ENCODE results near the gene C19orf12.
A peak's percentile ranks its signal among the peaks of the same experiment; 100 is the strongest.
"Not testable (repeated sequence)": the region's sequence is repeated elsewhere in the genome, so short reads cannot be mapped to it uniquely, and the experiment has no call there.

C19orf12 gene

DNA sequence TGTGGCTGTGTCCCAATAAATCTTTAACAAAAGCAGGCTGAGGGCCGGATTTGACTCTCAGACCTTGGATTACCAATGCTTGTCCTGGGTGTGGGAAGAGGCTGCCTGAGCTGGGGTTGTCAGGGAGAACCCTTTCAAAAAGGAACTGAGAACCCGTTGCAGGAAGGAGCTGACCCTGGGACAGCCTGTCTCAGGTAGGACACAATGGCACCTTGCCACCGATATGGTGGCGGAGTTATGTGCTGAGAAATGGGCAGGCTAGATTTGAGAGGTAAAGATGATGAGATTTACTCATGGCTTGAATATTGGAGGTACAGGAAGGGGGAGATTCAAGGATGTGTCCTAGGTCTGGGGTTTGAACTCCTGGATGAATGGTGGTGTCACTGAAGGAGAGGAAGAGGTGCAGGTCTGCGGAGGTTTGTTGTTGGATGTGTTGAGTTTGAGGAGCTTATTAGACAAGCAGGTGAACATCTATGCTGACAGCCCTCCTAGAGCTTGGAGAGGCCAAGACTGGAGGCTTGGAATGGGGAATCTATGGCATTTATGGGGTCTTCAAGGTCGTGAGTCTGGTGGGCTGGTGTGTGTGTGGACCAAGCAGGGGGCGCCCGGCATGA, 42.6 kb downstream of the C19orf12 start:
- no peak overlapping the region for H3K4me3 Mint-ChIP-seq
- H3K4me1 Mint-ChIP-seq (ENCODE audit: low read depth) = peaks cover 18% of the 10 kb centered on the region
- no peaks in the 10 kb centered on the region for H3K27me3 Mint-ChIP-seq
- no peaks in the 10 kb centered on the region for H3K36me3 Mint-ChIP-seq (ENCODE audit: low read depth)
- intact Hi-C loops (cut with micrococcal nuclease) = no loop called here
- H3K9me3 Mint-ChIP-seq = no peaks in the 10 kb centered on the region
- H3K27ac Mint-ChIP-seq = no peak overlapping the region

DNA sequence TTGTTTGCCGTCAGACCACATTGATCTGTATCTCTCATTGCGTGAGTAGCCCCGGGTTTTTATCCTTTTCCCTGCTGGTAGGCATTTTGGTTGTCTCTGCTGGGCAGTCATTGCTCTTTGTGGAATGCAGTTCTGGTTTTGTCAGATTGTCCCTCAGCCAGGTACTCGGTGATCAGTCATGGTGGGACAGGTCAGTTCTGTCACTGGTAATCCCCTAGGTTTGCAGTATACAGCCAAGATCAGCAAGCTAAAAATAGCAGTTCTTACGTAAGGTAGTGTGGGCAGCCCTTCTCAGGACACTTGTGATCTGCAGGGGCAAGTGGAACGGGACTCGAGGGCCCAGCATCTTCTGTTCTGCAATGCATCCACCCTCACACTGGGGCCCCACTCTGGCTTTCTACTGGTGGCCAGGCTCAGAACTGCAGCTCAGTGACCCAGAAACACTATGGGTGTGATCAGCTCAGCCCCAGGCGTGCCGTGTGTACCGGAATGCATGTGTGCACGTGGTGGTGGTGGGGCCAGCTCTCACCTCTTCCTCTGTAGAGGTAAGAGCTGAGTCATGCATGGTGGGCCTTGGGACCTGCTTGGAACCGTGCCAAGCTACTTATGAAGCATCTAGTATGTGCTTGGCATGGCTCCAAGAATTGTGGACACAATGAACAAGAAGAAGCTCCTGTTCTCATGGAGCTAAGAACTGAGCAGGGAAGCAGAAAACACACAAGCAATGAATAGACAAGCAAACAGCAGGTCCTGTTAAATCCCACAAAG, 43.5 kb downstream of the C19orf12 start:
- peaks cover 26% of the 10 kb centered on the region for H3K4me1 Mint-ChIP-seq (ENCODE audit: low read depth)
- no peaks in the 10 kb centered on the region for H3K36me3 Mint-ChIP-seq (ENCODE audit: low read depth)
- peaks cover 7% of the 10 kb centered on the region for H3K27me3 Mint-ChIP-seq
- intact Hi-C loops (cut with micrococcal nuclease) = no loop called here
- H3K27ac Mint-ChIP-seq = no peak overlapping the region
- no peaks in the 10 kb centered on the region for H3K9me3 Mint-ChIP-seq
- no peak overlapping the region for H3K4me3 Mint-ChIP-seq

DNA sequence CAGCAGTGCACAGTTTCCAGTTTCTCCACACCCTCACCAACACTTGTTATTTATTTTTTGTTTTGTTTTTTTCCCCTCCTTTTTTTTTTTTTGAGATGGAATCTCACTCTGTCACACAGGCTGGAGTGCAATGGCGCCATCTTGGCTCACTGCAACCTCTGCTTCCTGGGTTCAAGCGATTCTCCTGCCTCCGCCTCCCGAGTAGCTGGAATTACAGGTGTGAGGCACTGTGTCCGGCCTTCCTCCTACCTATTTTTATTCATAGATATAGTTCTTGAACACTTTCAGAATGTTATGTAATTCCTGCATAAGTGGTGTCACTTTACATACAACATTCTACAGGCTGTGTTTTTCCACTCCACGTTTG, 44.1 kb downstream of the C19orf12 start:
- Mint-ChIP-seq H3K27me3 (peaks cover 12% of the 10 kb centered on the region), H3K4me1 (ENCODE audit: low read depth) (peaks cover 27% of the 10 kb centered on the region)
- H3K4me3 Mint-ChIP-seq; H3K9me3 Mint-ChIP-seq; H3K36me3 Mint-ChIP-seq (ENCODE audit: low read depth); H3K27ac Mint-ChIP-seq; intact Hi-C loops (cut with micrococcal nuclease): not testable (repeated sequence)

DNA sequence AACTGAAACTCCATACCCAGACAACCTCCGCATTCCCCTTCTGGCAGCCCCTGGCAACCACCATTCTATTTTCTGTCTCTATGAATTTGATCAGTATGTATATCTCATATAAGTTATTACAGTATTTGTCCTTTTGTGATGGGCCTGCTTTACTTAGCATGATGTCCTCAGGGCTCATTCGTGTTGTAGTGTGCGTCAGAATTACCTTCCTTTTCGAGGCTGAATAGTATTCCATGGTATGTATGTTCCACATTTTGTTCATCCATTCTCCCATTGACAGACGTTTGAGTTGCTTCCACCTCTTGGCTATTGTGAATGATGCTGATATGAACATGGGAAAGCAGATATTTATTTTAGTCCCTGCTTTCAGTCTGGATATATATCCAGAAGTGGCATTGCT, 44.8 kb downstream of the C19orf12 start:
- peaks cover 31% of the 10 kb centered on the region for H3K4me1 Mint-ChIP-seq (ENCODE audit: low read depth)
- peaks cover 18% of the 10 kb centered on the region for H3K27me3 Mint-ChIP-seq
- H3K27ac Mint-ChIP-seq = no peak overlapping the region
- H3K9me3 Mint-ChIP-seq = no peaks in the 10 kb centered on the region
- intact Hi-C loops (cut with micrococcal nuclease) = no loop called here
- H3K36me3 Mint-ChIP-seq (ENCODE audit: low read depth) = no peaks in the 10 kb centered on the region
- H3K4me3 Mint-ChIP-seq = no peak overlapping the region

DNA sequence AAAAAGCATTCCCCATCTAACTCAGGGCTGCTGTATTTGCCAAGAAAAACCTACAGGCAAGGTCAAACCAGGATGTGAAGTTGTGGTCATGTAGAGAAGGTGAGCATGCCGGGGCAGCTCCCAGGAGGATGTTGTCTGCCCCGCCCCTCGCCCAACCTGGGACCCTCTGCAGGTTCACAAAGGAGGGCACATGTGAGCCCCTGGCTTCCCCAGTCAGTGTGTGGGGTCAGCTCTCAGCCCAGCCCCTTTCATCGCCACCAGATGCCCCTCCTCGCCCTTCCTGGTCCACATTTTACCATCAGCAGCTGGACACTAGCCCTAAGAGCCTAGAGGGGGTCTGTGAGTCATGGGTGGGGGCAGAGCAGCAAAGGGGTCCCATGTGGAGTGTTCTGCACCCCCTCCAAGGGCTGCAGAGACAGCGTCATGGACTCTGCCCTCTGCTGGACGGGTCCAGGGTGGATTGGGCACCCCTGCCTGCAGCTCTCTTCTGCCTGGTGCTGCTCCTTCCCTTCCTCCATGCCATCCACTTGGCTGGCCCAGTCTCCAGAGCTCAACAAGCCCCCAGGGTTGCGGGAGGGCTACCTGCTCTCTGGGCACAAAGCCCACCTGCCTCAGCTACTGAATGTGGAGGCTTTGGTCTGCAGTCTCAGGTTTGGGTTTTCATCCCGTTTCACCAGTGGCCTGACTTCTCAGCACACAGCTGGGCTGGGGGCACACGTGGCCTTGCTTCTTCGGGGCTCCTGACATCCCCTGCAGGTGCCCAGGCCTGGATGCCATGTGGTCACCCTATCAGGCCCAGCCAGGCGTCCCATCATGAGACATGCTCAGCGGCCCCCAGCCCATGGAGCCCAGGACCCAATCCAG, 46.1 kb downstream of the C19orf12 start:
- Mint-ChIP-seq H3K4me1 (ENCODE audit: low read depth) (peaks cover 31% of the 10 kb centered on the region), H3K9me3 (no peaks in the 10 kb centered on the region), H3K27ac (no peak overlapping the region), H3K36me3 (ENCODE audit: low read depth) (no peaks in the 10 kb centered on the region), H3K4me3 (no peak overlapping the region), H3K27me3 (peaks cover 26% of the 10 kb centered on the region)
- intact Hi-C loops (cut with micrococcal nuclease) = no loop called here

DNA sequence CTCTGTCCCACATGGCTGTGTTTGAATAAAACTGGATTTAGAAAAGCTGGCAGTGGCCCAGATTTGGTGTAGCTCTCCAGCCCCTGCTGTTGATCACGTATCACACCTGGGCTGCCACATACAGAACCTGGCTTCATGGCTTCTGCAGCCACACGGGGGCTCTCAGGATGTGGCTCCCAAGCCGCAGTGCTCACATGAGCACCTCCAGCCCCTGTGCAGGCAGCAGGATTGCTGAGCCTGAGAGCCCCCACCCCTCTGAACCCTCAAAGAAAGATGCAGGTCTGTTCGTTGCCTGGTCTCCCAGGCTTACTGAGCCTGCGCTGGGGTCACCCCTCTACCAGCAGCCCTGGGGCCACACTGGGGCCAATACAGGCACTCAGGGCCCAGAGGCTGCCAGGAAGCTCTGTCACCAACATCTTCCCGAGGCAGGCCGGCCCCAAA, 47.1 kb downstream of the C19orf12 start:
- Mint-ChIP-seq H3K9me3 (no peaks in the 10 kb centered on the region), H3K4me1 (ENCODE audit: low read depth) (peaks cover 28% of the 10 kb centered on the region), H3K27ac (no peak overlapping the region), H3K4me3 (no peak overlapping the region), H3K27me3 (peaks cover 29% of the 10 kb centered on the region), H3K36me3 (ENCODE audit: low read depth) (no peaks in the 10 kb centered on the region)
- intact Hi-C loops (cut with micrococcal nuclease) = no loop called here

DNA sequence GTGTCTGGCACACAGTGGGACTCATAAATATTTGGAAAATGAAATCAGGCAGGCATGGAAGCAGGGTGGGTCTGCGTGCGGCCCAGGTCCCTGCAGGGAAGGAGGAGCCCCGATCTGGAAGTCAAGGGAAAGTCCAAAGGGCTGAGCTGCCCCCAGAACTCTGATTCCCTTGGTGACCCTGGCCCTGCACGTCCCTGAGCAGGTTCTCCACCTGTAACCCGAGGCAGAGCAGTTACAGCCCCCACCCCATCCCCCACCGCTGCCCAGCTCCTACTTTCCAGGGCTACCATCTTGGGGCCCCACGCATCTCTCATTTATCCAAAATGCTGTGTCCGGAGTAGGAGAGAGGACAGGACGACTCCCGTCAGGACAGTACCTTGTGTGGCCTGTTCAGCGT, 47.7 kb downstream of the C19orf12 start:
- Mint-ChIP-seq H3K36me3 (ENCODE audit: low read depth) (no peaks in the 10 kb centered on the region), H3K27me3 (peaks cover 29% of the 10 kb centered on the region), H3K4me1 (ENCODE audit: low read depth) (peaks cover 23% of the 10 kb centered on the region), H3K4me3 (no peak overlapping the region), H3K27ac (no peak overlapping the region), H3K9me3 (no peaks in the 10 kb centered on the region)
- intact Hi-C loops (cut with micrococcal nuclease) = no loop called here

DNA sequence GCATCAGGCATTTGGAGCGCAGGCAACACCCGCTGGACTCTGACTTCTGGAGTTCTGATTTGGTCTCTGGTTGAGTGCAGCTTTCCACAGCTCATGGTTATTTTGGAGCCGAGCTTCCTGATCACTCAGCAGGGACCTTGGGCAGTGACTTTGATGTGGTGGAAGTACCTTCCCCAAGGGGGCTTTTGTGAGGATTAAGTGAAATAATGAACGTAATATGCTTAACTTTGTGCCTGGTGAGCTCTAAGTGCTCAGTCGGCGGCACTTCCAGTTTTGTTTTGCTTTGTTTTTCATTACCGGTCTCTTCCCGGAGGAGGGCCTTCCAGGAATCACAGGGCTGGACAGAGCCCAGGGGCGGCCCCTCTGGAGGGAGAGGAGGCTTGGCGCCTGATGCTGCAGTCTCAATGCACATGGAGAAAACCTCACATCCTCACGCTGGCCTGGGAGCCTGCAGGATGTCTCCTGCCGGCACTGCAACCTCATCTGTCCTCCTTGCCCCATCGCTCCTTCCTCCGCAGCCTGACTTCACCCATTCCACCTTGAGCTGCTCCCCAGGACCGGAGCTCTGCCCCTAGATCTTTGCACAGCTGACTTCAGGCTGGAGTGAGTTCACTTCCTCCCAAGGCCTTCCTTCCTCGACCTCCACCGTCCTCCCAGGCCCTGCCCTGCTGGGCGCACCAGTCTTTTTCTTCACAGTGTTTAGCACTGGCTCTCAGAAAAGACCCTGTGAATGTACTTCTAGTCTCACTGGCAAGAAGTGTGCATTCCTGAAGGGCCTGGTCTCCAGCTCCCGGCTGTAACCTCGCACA, 48.3 kb downstream of the C19orf12 start:
- no peaks in the 10 kb centered on the region for H3K9me3 Mint-ChIP-seq
- no peak overlapping the region for H3K27ac Mint-ChIP-seq
- peak overlapping the region; percentile 68 for H3K4me3 Mint-ChIP-seq
- intact Hi-C loops (cut with micrococcal nuclease) = no loop called here
- peaks cover 29% of the 10 kb centered on the region for H3K27me3 Mint-ChIP-seq
- no peaks in the 10 kb centered on the region for H3K36me3 Mint-ChIP-seq (ENCODE audit: low read depth)
- peaks cover 18% of the 10 kb centered on the region for H3K4me1 Mint-ChIP-seq (ENCODE audit: low read depth)

DNA sequence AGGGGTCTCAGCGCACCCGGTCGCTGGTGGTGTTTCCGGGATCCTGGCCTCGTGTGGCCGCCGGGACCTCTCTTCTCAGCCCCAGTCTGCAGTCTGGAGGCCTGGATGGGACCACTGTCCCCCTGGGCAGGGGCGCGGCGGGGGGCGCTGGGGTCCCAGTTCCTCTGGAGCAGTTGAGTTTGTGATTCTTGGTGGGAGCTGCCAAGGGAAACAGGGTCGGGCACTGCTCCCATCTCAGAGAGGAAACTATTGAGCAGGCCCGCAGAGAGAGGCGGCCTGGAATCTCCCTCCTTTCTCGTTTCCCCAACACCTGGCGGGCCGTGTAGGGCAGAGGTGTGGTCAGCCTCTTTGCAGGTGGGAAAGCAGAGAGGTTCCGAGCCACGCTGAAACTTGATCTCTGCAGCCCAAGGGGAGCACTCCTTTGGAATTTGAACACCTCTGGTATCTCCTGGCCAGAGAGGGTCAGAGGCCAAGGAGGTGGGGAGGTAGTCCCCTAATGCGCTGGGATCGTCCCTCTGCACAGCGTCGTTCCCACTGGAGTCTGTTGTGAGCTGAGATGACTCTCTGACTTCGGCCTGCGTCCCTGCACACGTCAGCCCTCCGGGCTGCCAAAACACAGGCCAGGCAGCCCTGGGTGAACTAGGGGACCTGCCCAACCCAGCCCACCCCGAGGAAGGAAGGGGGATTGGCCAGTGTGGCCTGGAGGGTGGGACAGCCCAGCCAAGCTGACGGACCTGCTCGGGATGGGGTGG, 49.1 kb downstream of the C19orf12 start:
- no peak overlapping the region for H3K27ac Mint-ChIP-seq
- H3K9me3 Mint-ChIP-seq = no peaks in the 10 kb centered on the region
- H3K4me1 Mint-ChIP-seq (ENCODE audit: low read depth) = peaks cover 13% of the 10 kb centered on the region
- H3K4me3 Mint-ChIP-seq = peak overlapping the region; percentile 68
- intact Hi-C loops (cut with micrococcal nuclease) = loop anchor here (2.0 kb wide), 1 partner anchor 51 kb away; no protein-coding TSS in a partner anchor
- H3K27me3 Mint-ChIP-seq = peaks cover 29% of the 10 kb centered on the region
- no peaks in the 10 kb centered on the region for H3K36me3 Mint-ChIP-seq (ENCODE audit: low read depth)

DNA sequence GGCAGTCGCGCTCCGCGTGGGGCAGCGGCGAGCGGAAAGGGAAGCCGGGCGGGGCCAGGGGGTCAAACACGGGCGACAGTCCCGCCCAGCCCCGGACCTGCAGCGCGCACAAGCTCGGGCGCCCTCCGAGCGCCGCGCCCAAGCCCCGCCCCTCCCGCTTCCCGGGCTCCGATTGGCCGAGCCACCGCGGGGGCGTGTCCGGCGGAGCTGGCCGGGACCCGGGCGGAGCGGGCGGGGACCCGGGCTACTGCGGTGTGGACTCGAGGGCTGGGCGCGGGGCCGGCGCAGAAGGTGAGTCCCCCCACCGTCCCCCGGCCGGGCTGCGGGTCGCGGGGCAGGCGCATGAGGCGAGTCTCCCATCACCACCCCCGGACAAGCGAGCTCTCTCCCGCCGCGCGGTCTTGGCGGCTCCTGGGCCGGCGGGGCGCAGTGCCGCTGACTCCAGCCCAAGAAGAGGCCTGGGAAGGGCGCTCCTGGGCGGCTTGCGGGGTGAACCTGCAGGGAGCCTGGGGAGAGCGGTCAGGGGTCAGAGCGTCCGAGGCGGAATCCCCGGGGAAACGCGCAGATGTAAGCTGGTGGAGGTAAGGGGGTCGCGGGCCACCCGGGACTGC, 49.7 kb downstream of the C19orf12 start, which contains the start of gene PLEKHF1:
Gene PLEKHF1, plus strand, starts transcription at position 247 of the 611 bp plus-strand sequence. CDS start 8,379 bp downstream, outside the sequence.
- H3K27ac Mint-ChIP-seq = no peak within 1 kb of the TSS
- H3K4me3 Mint-ChIP-seq = peak within 1 kb of the TSS; percentile 68
- H3K36me3 Mint-ChIP-seq (ENCODE audit: low read depth) = no peaks in the 10 kb centered on the region
- H3K27me3 Mint-ChIP-seq = peaks cover 30% of the 10 kb centered on the region
- no peaks in the 10 kb centered on the region for H3K9me3 Mint-ChIP-seq
- peaks cover 13% of the 10 kb centered on the region for H3K4me1 Mint-ChIP-seq (ENCODE audit: low read depth)
- intact Hi-C loops (cut with micrococcal nuclease) = loop anchor here (2.0 kb wide), 1 partner anchor 51 kb away; no protein-coding TSS in a partner anchor

DNA sequence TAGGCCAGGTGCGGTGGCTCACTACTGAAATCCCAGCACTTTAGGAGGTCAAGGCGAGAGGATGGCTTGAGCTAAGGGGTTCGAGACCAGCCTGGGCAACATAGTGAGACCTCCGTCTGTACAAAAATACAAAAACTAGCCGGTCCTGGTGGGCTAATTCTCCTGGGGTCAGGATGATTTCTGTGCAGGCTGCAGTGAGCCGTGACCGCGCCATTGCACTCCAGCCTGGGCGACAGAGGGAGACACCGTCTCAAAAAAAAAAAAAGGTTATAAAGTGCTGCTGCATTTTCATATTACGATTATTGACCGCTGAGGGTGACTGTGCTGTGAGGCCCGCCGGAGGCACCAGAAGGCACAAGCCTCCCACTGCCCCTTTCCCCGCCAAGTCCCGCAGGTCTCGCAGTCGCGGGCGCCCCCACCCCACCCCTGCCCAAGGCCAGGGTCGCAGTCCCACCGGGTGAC, 50.3 kb downstream of the C19orf12 start:
- Mint-ChIP-seq H3K27ac (no peak overlapping the region), H3K4me3 (peak overlapping the region; percentile 68), H3K4me1 (ENCODE audit: low read depth) (peaks cover 13% of the 10 kb centered on the region), H3K27me3 (peaks cover 30% of the 10 kb centered on the region), H3K36me3 (ENCODE audit: low read depth) (no peaks in the 10 kb centered on the region), H3K9me3 (no peaks in the 10 kb centered on the region)
- intact Hi-C loops (cut with micrococcal nuclease) = loop anchor here (2.0 kb wide), 1 partner anchor 52 kb away; no protein-coding TSS in a partner anchor

Measured in dendritic cell treated with granulocyte-macrophage colony-stimulating factor and Interleukin-4, amounts not matched to agents 40 ng/mL and 50 ng/mL, for 4 days (primary cell).